PFSK-1 (cell line): Measurements from ENCODE around the gene CREB3.

ENCODE experiments used
- POLR2AphosphoS5 ChIP-seq: IDR thresholded peaks from 2 replicates; pipeline ENCODE4 v1.6.1; 2012; ENCODE audit warnings: low read depth, mild to moderate bottlenecking, control low read depth, low read length, moderate library complexity
- TAF1 ChIP-seq: IDR thresholded peaks from 2 replicates; pipeline ENCODE4 v1.6.1; 2012; ENCODE audit warnings: low read length, control low read depth, borderline replicate concordance; ENCODE audit not compliant: insufficient read depth
- TF ChIP-seq, protein P1 (sequence below), 2 experiments: IDR thresholded peaks; 2 replicates each; pipeline versions ENCODE4 v1.6.1 to v1.8.0; 2011 to 2012; ENCODE audit warnings: low read depth in 2 of 2, low read length in 2 of 2, control low read depth in 1 of 2, inconsistent platforms in 1 of 2, mild to moderate bottlenecking in 1 of 2, moderate library complexity in 1 of 2; ENCODE audit not compliant: insufficient read depth in 1 of 2

DNA sequence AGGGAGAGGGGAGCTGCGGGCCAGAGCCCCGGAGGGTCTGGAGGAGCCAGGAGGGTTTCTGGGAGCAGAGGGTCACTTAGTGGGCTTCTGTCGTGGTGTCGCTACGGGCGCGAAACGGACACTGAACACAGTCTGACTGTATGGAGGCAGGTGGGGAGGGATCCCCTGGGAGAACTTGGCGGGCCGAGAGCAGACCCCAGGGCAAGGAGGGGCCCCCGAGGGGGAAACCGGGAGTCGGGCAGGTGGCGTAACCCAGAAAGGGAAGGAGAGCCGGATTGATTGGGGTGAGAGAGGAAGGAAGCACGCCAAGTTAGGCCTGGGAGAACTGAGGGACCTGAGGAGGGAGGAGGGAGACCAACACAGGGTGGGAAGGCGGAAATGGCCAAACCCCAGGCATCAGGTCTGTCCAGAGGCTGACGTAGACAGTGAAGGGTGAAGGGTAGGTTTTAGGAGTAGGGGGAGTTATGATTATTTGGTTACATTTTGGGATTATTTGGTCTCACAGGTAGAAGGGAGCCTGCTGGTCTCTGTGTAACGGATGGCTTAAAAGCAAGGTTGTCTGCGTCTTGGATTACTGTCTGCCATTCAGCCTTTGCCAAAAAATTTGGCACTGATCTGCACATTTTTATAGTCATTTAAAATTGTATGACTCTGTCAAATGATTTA, 24.9 kb downstream of the CREB3 start:
- TF ChIP-seq, protein P1, sequence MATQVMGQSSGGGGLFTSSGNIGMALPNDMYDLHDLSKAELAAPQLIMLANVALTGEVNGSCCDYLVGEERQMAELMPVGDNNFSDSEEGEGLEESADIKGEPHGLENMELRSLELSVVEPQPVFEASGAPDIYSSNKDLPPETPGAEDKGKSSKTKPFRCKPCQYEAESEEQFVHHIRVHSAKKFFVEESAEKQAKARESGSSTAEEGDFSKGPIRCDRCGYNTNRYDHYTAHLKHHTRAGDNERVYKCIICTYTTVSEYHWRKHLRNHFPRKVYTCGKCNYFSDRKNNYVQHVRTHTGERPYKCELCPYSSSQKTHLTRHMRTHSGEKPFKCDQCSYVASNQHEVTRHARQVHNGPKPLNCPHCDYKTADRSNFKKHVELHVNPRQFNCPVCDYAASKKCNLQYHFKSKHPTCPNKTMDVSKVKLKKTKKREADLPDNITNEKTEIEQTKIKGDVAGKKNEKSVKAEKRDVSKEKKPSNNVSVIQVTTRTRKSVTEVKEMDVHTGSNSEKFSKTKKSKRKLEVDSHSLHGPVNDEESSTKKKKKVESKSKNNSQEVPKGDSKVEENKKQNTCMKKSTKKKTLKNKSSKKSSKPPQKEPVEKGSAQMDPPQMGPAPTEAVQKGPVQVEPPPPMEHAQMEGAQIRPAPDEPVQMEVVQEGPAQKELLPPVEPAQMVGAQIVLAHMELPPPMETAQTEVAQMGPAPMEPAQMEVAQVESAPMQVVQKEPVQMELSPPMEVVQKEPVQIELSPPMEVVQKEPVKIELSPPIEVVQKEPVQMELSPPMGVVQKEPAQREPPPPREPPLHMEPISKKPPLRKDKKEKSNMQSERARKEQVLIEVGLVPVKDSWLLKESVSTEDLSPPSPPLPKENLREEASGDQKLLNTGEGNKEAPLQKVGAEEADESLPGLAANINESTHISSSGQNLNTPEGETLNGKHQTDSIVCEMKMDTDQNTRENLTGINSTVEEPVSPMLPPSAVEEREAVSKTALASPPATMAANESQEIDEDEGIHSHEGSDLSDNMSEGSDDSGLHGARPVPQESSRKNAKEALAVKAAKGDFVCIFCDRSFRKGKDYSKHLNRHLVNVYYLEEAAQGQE (IDR thresholded peaks at IDR 0.05; ENCODE audit: insufficient read depth in 1 of 2, low read depth in 2 of 2, low read length in 2 of 2), result no peak
- TF ChIP-seq POLR2AphosphoS5, result no peak
- no peak for TF ChIP-seq TAF1
